Naive thymus-derived CD4-positive, alpha-beta T cell (primary cell): ENCODE data around the gene DMPK. TPM values are rescaled to one million over a fixed set of nuclear protein-coding genes. Genes with fewer than 3 reads are reported as not detected.
"Not testable (repeated sequence)": the region's sequence is repeated elsewhere in the genome, so short reads cannot be mapped to it uniquely, and the experiment has no call there.

Experiments used
- ATAC-seq: fragments of 150-1000 bp; cut with Tn5 transposase; 2 replicates; pipeline ENCODE4 v1.10.0; 2021; ENCODE audit warnings: mild to moderate bottlenecking, moderate library complexity
- CTCF ChIA-PET: fragments of 350-600 bp; sonication (Branson Sonifier 250); formaldehyde crosslinking; loops from one replicate; lab custom pipeline; 2021; ENCODE audit warnings: antibody characterized with exemption; lab: Charles Lee
- POLR2A ChIA-PET: fragments of 350-600 bp; sonication (Branson Sonifier 250); formaldehyde crosslinking; loops from one replicate; lab custom pipeline; 2021; ENCODE audit warnings: antibody characterized with exemption, inconsistent platforms; lab: Charles Lee
- DNase-seq, 9 donors: peaks; one replicate each; pipeline versions ENCODE4 v3.0.0 to v3.0.0-alpha.2; 2020 to 2022; ENCODE audit warnings: mixed read lengths in 1 of 9
- H3K27ac ChIP-seq: one replicate; pipeline ENCODE4 v1.7.0; 2013; ENCODE audit warnings: mild to moderate bottlenecking, low read depth, low read length, moderate library complexity
- H3K27me3 ChIP-seq, 2 donors: one replicate each; pipeline ENCODE4 v1.7.0; 2013; ENCODE audit warnings: low read length in 2 of 2, mild to moderate bottlenecking in 2 of 2, moderate library complexity in 2 of 2; ENCODE audit not compliant: control insufficient read depth in 2 of 2, insufficient read depth in 2 of 2
- H3K36me3 ChIP-seq, 3 experiments: 1 replicate in 2 of 3; 2 replicates in 1 of 3; pipeline ENCODE4 v1.7.0; 2013; ENCODE audit warnings: low read length in 3 of 3, mild to moderate bottlenecking in 3 of 3, moderate library complexity in 1 of 3; ENCODE audit not compliant: insufficient read depth in 3 of 3, control insufficient read depth in 2 of 3
- H3K4me1 ChIP-seq, 2 donors: one replicate each; pipeline ENCODE4 v1.7.0; 2013; ENCODE audit warnings: low read length in 2 of 2, mild to moderate bottlenecking in 2 of 2, moderate library complexity in 1 of 2; ENCODE audit not compliant: control insufficient read depth in 2 of 2, insufficient read depth in 2 of 2
- H3K4me3 ChIP-seq: 2 replicates; pipeline ENCODE4 v1.7.0; 2013; ENCODE audit warnings: mild to moderate bottlenecking, low read length
- H3K9me3 ChIP-seq, 3 experiments: 1 replicate in 2 of 3; 2 replicates in 1 of 3; pipeline ENCODE4 v1.7.0; 2013; ENCODE audit warnings: low read length in 3 of 3; ENCODE audit not compliant: control insufficient read depth in 2 of 3
- H3K27ac Mint-ChIP-seq, 9 donors: one replicate each; pipeline ENCODE4 v1.8.0; 2020 to 2022; ENCODE audit warnings: mixed read lengths in 9 of 9, mild to moderate bottlenecking in 8 of 9, moderate library complexity in 5 of 9, inconsistent platforms in 2 of 9
- H3K27me3 Mint-ChIP-seq, 5 donors: one replicate each; pipeline ENCODE4 v1.8.0; 2021 to 2022; ENCODE audit warnings: mixed read lengths in 5 of 5, mild to moderate bottlenecking in 1 of 5
- H3K36me3 Mint-ChIP-seq, 5 donors: one replicate each; pipeline ENCODE4 v1.8.0; 2020 to 2022; ENCODE audit warnings: mixed read lengths in 5 of 5, mild to moderate bottlenecking in 3 of 5, inconsistent platforms in 1 of 5
- H3K4me1 Mint-ChIP-seq, 7 donors: one replicate each; pipeline ENCODE4 v1.8.0; 2020 to 2022; ENCODE audit warnings: mixed read lengths in 7 of 7, mild to moderate bottlenecking in 3 of 7, inconsistent platforms in 1 of 7
- H3K4me3 Mint-ChIP-seq, 10 donors: one replicate each; pipeline ENCODE4 v1.8.0; 2020 to 2022; ENCODE audit warnings: mild to moderate bottlenecking in 10 of 10, mixed read lengths in 10 of 10, moderate library complexity in 6 of 10, inconsistent platforms in 2 of 10
- H3K9me3 Mint-ChIP-seq, 11 donors: one replicate each; pipeline ENCODE4 v1.8.0; 2020 to 2022; ENCODE audit warnings: mixed read lengths in 11 of 11, mild to moderate bottlenecking in 4 of 11, inconsistent platforms in 1 of 11, moderate library complexity in 1 of 11
- intact Hi-C, 2 donors: fragments of 100-400 bp; cut with micrococcal nuclease; formaldehyde crosslinking; loops; one replicate each; pipeline ENCODE4 v1.15.1; 2023
- polyA plus RNA-seq, 2 donors: library from polyadenylated mRNA; unstranded; fragments of 300-500 nt; fragmentation: Illumina TruSeq; gene quantifications; one replicate each; pipeline ENCODE4 v1.2.3, GENCODE V29; 2021
- total RNA-seq, 6 experiments: library from RNA in 5 of 6; stranded (reverse) in 5 of 6; gene quantifications; 1 replicate in 5 of 6; 2 replicates in 1 of 6; pipeline ENCODE4 v1.2.3 and lab custom pipeline; 2021 to 2026

The DMPK gene
- total and polyA plus RNA-seq, 7 experiments from 2014 or later, result 0.20 to 33.9 (median 22.9) TPM

GRCh38 chr19:45720065-45720464, 62.2 kb downstream of the DMPK start:
- H3K27me3 Mint-ChIP-seq, H3K27me3 ChIP-seq, H3K9me3 ChIP-seq, DNase-seq, H3K27ac ChIP-seq, H3K4me3 ChIP-seq, ATAC-seq, intact Hi-C loops, H3K9me3 Mint-ChIP-seq: not testable (repeated sequence)
- H3K36me3 ChIP-seq, result peaks cover 0 to 18% (median 0%) of the 10 kb centered on the region in 3 experiments
- peaks cover 0 to 24% (median 14%) of the 10 kb centered on the region in 5 donors for H3K36me3 Mint-ChIP-seq
- ChIA-PET CTCF (interaction anchor here (0.6 to 0.7 kb wide), 2 partner anchors 74 to 1907 kb away, joined by 3 to 4 read pairs; no protein-coding TSS in a partner anchor), POLR2A (interaction anchor here (5.1 kb wide), 1 partner anchor 10 kb away, joined by 29 read pairs; the partner anchor contains the start of gene FBXO46)
- peak overlapping the region in 4 of 9 donors; percentile 28 to 84 (median 38) for H3K27ac Mint-ChIP-seq
- H3K4me1 Mint-ChIP-seq, result peaks cover 24 to 49% (median 40%) of the 10 kb centered on the region in 7 donors
- peaks cover 17 to 22% of the 10 kb centered on the region in 2 donors for H3K4me1 ChIP-seq
- H3K4me3 Mint-ChIP-seq, result peak overlapping the region in 1 of 10 donors; percentile 45

Other genes with a start within 250 kb of the DMPK start
- gene OPA3, start 197.7 kb downstream of the DMPK start, total RNA-seq, result 10 to 100 TPM in 1 of 5 experiments, 1 to 10 TPM in 4; 7.8 to 14.3 (median 9.0) TPM
- 10 to 100 TPM in 1 of 2 donors, 1 to 10 TPM in 1; 9.2 to 26.1 TPM for gene OPA3, start 197.7 kb downstream of the DMPK start, polyA plus RNA-seq
- gene GPR4, start 180.3 kb downstream of the DMPK start, total RNA-seq, result not detected
- not detected for gene GPR4, start 180.3 kb downstream of the DMPK start, polyA plus RNA-seq
- gene EML2, start 143.1 kb downstream of the DMPK start, total RNA-seq, result 100 to 1,000 TPM in 1 of 5 experiments, 10 to 100 TPM in 4; 57.4 to 128 (median 58.6) TPM
- 10 to 100 TPM; 11.3 to 17.5 TPM for gene EML2, start 143.1 kb downstream of the DMPK start, polyA plus RNA-seq
- 1 to 10 TPM; 4.6 to 7.4 (median 6.0) TPM for gene GIPR, start 114.3 kb downstream of the DMPK start, total RNA-seq
- gene GIPR, start 114.3 kb downstream of the DMPK start, polyA plus RNA-seq, result under 1 TPM in 1 of 2 donors, not detected in 1; 0.15 TPM
- 100 to 1,000 TPM; 301 to 537 (median 405) TPM for gene SNRPD2, start 90.5 kb downstream of the DMPK start, total RNA-seq
- gene SNRPD2, start 90.5 kb downstream of the DMPK start, polyA plus RNA-seq, result 1,000 to 10,000 TPM; 1,209 to 1,262 TPM
- gene QPCTL, start 89.8 kb downstream of the DMPK start, total RNA-seq, result 1 to 10 TPM; 6.1 to 8.9 (median 7.9) TPM
- 1 to 10 TPM; 1.2 to 1.9 TPM for gene QPCTL, start 89.8 kb downstream of the DMPK start, polyA plus RNA-seq
- 10 to 100 TPM; 21.2 to 52.9 (median 36.6) TPM for gene FBXO46, start 51.6 kb downstream of the DMPK start, total RNA-seq
- 10 to 100 TPM; 11.1 to 17.5 TPM for gene FBXO46, start 51.6 kb downstream of the DMPK start, polyA plus RNA-seq
- not detected for gene MEIOSIN, start 49.1 kb downstream of the DMPK start, total RNA-seq
- not detected for gene MEIOSIN, start 49.1 kb downstream of the DMPK start, polyA plus RNA-seq
- 1 to 10 TPM in 4 of 5 experiments, under 1 TPM in 1; 0.92 to 2.3 (median 1.1) TPM for gene SIX5, start 13.2 kb downstream of the DMPK start, total RNA-seq
- gene SIX5, start 13.2 kb downstream of the DMPK start, polyA plus RNA-seq, result under 1 TPM; 0.15 to 0.17 TPM
- gene DMWD, start 10.4 kb upstream of the DMPK start, total RNA-seq, result 10 to 100 TPM; 18.7 to 43.2 (median 35.4) TPM
- 1 to 10 TPM; 3.7 to 7.2 TPM for gene DMWD, start 10.4 kb upstream of the DMPK start, polyA plus RNA-seq
- under 1 TPM; 0.20 to 0.78 (median 0.56) TPM for gene RSPH6A, start 32.8 kb upstream of the DMPK start, total RNA-seq
- gene RSPH6A, start 32.8 kb upstream of the DMPK start, polyA plus RNA-seq, result not detected
- gene SYMPK, start 80.7 kb upstream of the DMPK start, total RNA-seq, result 100 to 1,000 TPM in 1 of 5 experiments, 10 to 100 TPM in 4; 81.3 to 110 (median 96.4) TPM
- 10 to 100 TPM in 1 of 2 donors, 1 to 10 TPM in 1; 9.9 to 22.7 TPM for gene SYMPK, start 80.7 kb upstream of the DMPK start, polyA plus RNA-seq
- gene FOXA3, start 81.8 kb upstream of the DMPK start, total RNA-seq, result not detected
- gene FOXA3, start 81.8 kb upstream of the DMPK start, polyA plus RNA-seq, result not detected
- gene IRF2BP1, start 103.7 kb upstream of the DMPK start, total RNA-seq, result 10 to 100 TPM; 16.4 to 38.7 (median 26.5) TPM
- gene IRF2BP1, start 103.7 kb upstream of the DMPK start, polyA plus RNA-seq, result 10 to 100 TPM in 1 of 2 donors, 1 to 10 TPM in 1; 6.2 to 11.6 TPM
- gene MYPOP, start 120.1 kb upstream of the DMPK start, total RNA-seq, result 10 to 100 TPM in 3 of 5 experiments, 1 to 10 TPM in 2; 7.0 to 14.5 (median 11.2) TPM
- gene MYPOP, start 120.1 kb upstream of the DMPK start, polyA plus RNA-seq, result under 1 TPM; 0.15 to 0.40 TPM
- not detected for gene NANOS2, start 132.3 kb upstream of the DMPK start, total RNA-seq
- not detected for gene NANOS2, start 132.3 kb upstream of the DMPK start, polyA plus RNA-seq
- under 1 TPM in 1 of 5 experiments, not detected in 4; 0.19 TPM for gene NOVA2, start 191.4 kb upstream of the DMPK start, total RNA-seq
- gene NOVA2, start 191.4 kb upstream of the DMPK start, polyA plus RNA-seq, result not detected
- 10 to 100 TPM; 15.5 to 35.8 (median 25.3) TPM for gene CCDC61, start 213.0 kb upstream of the DMPK start, total RNA-seq
- 10 to 100 TPM; 10.1 to 12.9 TPM for gene CCDC61, start 213.0 kb upstream of the DMPK start, polyA plus RNA-seq
- gene PGLYRP1, start 240.6 kb upstream of the DMPK start, total RNA-seq, result not detected
- not detected for gene PGLYRP1, start 240.6 kb upstream of the DMPK start, polyA plus RNA-seq